Breast epithelium (tissue), 3 donors: ENCODE data around the gene LAMA4.

Experiments used
- POLR2A ChIP-seq: fragments of 450-650 bp; IDR thresholded peaks from one replicate; pipeline ENCODE4 v1.6.1; 2016; ENCODE audit warnings: antibody characterized with exemption, mild to moderate bottlenecking, moderate library complexity
- POLR2AphosphoS5 ChIP-seq, 3 donors: sonication (generic); formaldehyde crosslinking; IDR thresholded peaks; one replicate each; pipeline ENCODE4 v1.6.1; 2017; ENCODE audit warnings: antibody characterized with exemption in 3 of 3
- TF ChIP-seq, protein P1 (sequence below), 3 donors: fragments of 450-650 bp; IDR thresholded peaks; one replicate each; pipeline ENCODE4 v1.5.1; 2016 to 2017; ENCODE audit warnings: antibody characterized with exemption in 3 of 3, mild to moderate bottlenecking in 3 of 3, moderate library complexity in 3 of 3

DNA sequence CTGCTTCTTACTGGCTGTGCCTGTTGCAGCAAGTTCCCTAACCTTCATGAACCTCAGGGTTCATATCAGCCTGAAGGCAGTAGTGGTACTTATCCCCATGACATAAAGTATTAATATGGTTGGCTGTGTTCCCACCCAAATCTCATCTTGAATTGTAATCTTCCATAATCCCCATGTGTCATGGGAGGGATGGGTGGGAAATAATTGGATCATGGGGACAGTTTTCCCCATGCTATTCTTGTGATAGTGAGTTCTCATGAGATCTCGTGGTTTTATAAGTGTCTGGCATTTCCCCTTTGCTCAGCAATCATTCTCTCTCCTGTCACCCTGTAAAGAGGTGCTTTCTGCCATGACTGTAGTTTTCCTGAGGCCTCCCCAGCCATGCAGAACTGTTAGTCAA is 105.1 kb downstream of the LAMA4 start:
- TF ChIP-seq, protein P1, sequence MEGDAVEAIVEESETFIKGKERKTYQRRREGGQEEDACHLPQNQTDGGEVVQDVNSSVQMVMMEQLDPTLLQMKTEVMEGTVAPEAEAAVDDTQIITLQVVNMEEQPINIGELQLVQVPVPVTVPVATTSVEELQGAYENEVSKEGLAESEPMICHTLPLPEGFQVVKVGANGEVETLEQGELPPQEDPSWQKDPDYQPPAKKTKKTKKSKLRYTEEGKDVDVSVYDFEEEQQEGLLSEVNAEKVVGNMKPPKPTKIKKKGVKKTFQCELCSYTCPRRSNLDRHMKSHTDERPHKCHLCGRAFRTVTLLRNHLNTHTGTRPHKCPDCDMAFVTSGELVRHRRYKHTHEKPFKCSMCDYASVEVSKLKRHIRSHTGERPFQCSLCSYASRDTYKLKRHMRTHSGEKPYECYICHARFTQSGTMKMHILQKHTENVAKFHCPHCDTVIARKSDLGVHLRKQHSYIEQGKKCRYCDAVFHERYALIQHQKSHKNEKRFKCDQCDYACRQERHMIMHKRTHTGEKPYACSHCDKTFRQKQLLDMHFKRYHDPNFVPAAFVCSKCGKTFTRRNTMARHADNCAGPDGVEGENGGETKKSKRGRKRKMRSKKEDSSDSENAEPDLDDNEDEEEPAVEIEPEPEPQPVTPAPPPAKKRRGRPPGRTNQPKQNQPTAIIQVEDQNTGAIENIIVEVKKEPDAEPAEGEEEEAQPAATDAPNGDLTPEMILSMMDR (IDR thresholded peaks at IDR 0.05), result no peak
- TF ChIP-seq POLR2AphosphoS5 (IDR thresholded peaks at IDR 0.05) (no peak), POLR2A (no peak)
